Measurements from ENCODE around the gene FAU. TPM values are rescaled to one million over a fixed set of nuclear protein-coding genes. Genes with fewer than 3 reads are reported as not detected.
"Not testable (repeated sequence)": the region's sequence is repeated elsewhere in the genome, so short reads cannot be mapped to it uniquely, and the experiment has no call there.

FAU gene
- total RNA-seq, 1 donor from 2014 or later: 267 TPM

DNA sequence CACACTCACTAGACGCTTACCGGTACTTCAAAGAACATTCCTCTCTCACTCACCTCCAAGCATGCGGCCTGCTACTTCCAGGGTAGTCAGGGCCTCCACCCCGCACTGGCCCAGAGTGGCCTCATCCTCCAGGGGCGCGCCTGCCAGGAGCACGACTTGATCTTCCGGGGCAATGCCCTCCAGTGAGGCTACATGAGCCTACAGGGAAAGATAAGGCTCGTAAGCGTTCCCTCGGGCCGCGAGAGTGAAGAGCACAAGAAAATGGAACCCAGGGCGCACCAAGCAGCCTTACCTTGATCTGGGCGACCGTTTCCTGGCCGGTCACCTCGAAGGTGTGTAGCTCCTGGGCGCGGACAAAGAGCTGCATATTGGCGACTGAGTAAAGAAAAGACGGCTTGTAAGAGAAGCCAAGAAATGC lies 478 bp downstream of the FAU start:
- DNase-seq (ENCODE audit: low spot score): no peak

GRCh38 chr11:65120831-65121230 lies 1.1 kb downstream of the FAU start:
- no peak for DNase-seq (ENCODE audit: low spot score)

DNA sequence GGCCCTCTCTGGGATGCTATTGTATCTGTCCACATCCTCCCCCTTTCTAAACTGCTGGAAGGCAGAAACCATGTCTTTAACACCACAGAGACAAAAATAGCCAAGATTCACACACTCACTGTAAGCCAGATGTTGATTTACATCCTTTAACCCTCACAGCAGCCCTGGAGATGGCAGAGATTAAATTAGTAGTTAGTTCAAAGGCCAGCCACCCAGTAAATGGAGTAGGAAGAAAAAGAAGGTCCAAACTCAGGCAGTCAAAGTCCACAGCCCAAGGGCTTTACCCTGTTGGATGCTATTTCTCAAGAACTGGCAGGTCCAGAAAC lies 2.3 kb downstream of the FAU start:
- DNase-seq (ENCODE audit: low spot score): no peak

GRCh38 chr11:65118891-65119669 lies 2.9 kb downstream of the FAU start:
- DNase-seq (ENCODE audit: low spot score): not testable (repeated sequence)

- no peak for DNase-seq (ENCODE audit: low spot score)
Observed at GRCh38 chr11:65118097-65118837, 3.7 kb downstream of the FAU start.

- DNase-seq (ENCODE audit: low spot score): peak; percentile 99
Observed at GRCh38 chr11:65117206-65118096, 4.5 kb downstream of the FAU start, which contains the start of gene ZNHIT2. Gene ZNHIT2 (minus strand): TSS chr11:65117701. CDS start chr11:65117653, 48 bp downstream.

- no peak for DNase-seq (ENCODE audit: low spot score)
Observed at GRCh38 chr11:65116370-65117205, 5.3 kb downstream of the FAU start.

GRCh38 chr11:65115361-65116082 lies 6.4 kb downstream of the FAU start:
- no peak for DNase-seq (ENCODE audit: low spot score)

- DNase-seq (ENCODE audit: low spot score): no peak
Observed at GRCh38 chr11:65114538-65115171, 7.3 kb downstream of the FAU start.

DNA sequence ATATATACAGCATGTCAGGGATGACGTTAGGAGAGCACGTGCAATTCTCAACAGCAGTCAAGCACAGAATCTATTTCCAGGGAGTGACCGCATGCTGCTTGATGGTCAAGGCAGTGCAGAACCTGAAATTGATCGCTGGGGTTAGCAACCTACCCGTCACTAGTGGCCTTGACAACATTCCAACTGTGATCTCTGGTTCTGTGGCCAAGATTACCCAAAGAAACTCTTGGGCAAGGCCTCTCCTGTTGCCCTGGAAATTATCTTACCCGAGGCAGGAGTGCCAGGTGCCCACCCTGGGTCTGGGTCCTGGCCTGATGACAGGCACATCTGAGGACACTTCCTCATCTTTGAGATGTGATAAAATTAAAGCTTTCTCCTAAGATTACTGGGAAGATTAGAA lies 8.1 kb downstream of the FAU start:
- no peak for DNase-seq (ENCODE audit: low spot score)

GRCh38 chr11:65113361-65113756 lies 8.6 kb downstream of the FAU start:
- peak; percentile 57 for DNase-seq (ENCODE audit: low spot score)

DNA sequence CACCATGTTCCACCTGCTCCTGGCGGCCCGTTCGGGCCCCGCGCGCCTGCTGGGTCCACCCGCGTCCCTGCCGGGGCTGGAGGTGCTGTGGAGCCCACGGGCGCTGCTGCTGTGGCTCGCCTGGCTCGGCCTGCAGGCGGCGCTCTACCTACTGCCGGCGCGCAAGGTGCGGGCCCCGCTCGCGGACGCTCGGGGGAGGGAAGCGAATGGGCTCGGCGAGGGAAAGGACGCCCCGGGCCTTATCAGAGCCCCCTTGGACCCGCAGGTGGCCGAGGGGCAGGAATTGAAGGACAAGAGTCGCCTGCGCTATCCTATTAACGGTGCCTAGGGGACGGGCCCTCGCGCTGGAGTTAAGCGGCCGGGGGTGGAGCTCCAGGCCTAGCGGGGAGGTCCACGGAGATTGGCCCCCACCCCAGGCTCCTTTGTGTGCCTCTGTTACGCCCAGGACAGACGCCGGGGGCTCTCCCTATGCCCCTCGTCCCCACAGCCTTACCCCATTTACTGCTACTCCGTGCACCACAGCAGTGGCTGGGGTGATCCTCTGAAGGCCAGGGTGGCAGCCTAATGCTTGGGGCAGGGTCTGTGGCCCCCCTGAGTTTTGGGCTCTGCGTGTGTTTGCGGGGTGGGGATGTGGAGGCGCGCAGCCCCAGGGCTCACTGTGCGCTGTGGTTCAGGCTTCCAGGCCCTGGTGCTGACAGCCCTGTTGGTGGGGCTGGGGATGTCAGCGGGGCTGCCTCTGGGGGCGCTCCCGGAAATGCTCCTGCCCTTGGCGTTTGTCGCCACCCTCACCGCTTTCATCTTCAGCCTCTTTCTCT lies 9.2 kb downstream of the FAU start:
- DNase-seq (ENCODE audit: low spot score): no peak

DNA sequence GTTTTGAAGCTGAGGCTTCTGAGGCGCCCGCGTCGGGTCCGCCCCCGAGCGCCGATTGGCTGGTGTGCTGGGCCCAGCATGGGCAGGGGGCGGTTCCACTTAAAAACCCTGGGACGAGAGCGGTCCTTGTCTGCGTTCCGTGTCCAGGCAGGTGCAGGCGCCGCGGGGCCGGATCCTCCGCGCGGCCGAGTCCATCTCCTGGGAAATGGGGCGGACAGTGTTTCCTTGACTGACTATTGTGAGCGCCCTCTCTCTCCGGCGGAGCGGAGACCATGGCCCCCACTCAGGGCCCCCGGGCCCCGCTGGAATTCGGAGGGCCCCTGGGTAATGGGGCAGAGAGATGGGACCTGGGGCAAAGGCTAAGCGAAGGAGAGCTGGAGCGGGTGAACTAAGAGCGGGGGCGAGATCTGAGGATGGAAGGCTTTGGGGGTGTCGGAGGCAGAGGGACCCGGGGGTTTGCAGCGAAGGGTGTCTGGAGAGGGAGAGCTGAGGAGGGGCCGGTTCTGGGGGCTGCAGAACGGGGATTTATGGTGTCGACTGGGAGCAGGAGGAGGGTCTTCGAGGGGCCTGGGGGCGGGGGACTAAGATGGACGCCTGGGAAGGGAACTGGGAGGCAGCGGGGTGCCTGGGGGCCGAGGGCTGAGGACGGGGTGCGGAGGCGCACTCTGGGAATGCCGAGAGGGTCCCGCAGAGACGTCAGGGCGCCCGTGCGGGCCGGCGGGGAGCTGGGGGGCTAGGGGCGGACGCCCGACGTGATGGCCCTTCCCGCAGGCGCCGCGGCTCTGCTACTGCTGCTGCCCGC lies 10.0 kb downstream of the FAU start, which contains the start of gene TM7SF2:
TSS of gene TM7SF2 (plus strand) at position 129 of the 802 bp plus-strand sequence. CDS start at position 273, 144 bp downstream.
- peak; percentile 92 for DNase-seq (ENCODE audit: low spot score)

DNA sequence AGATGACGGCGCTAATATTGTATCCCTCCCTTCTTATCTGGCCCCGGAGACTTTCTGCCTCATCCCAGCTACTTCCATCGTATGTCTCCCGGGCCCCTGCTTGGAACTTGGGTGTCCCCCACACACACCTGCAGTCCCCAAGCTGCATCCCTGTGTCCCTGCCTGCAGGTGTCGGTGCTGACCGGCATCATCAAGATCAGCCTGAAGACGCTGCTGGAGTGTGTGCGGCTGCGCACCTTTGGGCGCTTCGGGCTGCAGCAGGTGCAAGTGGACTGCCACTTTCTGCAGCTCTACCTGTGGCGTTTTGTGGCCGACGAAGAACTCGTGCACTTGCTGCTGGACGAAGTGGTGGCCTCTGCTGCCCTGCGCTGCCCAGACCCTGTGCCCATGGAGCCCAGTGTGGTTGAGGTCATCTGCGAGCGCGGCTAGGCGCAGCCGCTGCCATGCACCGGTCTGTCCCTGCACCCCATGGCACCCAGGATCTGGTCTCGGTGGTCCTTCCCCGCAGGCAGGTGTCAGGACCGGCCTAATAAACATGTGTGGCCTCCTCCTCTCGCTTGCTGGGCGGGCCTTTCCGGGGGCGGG lies 10.7 kb downstream of the FAU start:
- no peak for DNase-seq (ENCODE audit: low spot score)

- DNase-seq (ENCODE audit: low spot score): peak; percentile 82
Observed at GRCh38 chr11:65110354-65110861, 11.5 kb downstream of the FAU start.

DNA sequence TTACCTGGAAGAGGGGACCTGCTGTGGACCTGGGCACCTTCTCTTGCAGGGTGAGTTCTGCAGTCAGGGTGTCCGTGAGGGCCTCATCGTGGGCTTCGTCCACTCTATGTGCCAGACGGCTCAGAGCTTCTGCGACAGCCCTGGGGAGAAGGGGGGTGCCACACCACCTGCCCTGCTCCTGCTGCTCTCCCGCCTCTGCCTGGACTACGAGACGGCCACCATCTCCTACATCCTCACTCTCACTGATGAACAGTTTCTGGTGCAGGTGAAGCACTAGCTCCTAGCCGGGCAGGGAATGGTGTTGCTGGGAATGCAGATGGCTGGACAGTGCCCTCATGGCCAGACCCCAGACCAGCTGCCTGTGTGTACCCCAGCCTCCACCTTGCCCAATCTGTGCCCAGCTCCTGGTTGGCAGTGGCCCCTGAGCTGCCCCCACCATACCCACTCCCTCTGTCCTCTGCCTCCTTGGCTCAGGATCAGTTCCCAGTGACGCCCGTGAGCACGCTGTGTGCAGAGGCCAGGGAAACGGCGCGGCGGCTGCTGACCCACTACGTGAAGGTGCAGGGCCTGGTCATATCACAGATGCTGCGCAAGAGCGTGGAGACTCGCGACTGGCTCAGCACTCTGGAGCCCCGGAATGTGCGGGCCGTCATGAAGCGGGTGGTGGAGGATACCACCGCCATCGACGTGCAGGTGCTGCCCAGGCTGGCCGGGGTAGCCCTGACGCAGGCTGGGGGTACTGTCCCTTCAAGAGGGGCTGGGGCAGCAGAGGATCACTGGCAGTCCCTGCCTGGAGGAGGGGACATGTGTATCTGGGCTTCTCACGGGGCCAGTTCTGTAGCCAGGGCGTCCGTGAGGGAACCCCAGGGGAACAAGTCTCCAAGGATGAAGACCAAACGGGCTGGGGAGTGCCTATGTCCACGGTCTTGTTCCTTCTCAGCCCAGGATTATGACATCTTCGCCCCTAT lies 12.4 kb downstream of the FAU start:
- no peak for DNase-seq (ENCODE audit: low spot score)
